Measurements from ENCODE around the gene TAPBP. TPM values are rescaled to one million over a fixed set of nuclear protein-coding genes. Genes with fewer than 3 reads are reported as not detected.
A peak's percentile ranks its signal among the peaks of the same experiment; 100 is the strongest.
"Not testable (repeated sequence)": the region's sequence is repeated elsewhere in the genome, so short reads cannot be mapped to it uniquely, and the experiment has no call there.

TAPBP gene
- total RNA-seq, 1 donor from 2014 or later = 117 TPM

DNA sequence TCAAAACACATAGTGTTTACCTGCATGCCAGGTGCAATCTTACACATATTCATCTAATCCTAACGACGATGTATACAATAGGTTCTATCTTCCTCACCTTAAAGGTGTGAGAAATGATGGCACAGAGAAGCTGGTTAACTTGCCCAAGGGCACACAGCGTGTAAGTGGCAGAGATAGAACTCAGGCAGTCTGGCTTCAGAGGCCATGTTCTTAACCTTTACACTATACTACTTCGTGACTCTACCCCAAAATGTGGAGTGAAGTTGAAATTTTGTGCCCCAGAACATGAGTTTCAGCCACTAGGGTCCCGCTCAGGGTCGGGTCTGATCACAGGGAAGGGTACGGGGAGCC is 42.8 kb downstream of the TAPBP start:
- Mint-ChIP-seq H3K36me3 (ENCODE audit: unreplicated experiment) (peaks cover 37% of the 10 kb centered on the region), H3K27me3 (ENCODE audit: unreplicated experiment) (no peaks in the 10 kb centered on the region), H3K27ac (ENCODE audit: unreplicated experiment) (peak overlapping the region; percentile 100), H3K4me3 (ENCODE audit: unreplicated experiment) (peak overlapping the region; percentile 100), H3K4me1 (ENCODE audit: unreplicated experiment) (peaks cover 60% of the 10 kb centered on the region), H3K9me3 (ENCODE audit: unreplicated experiment) (no peaks in the 10 kb centered on the region)
- no peak for DNase-seq (ENCODE audit: extremely low spot score, unreplicated experiment)
- TF ChIP-seq, protein P1, sequence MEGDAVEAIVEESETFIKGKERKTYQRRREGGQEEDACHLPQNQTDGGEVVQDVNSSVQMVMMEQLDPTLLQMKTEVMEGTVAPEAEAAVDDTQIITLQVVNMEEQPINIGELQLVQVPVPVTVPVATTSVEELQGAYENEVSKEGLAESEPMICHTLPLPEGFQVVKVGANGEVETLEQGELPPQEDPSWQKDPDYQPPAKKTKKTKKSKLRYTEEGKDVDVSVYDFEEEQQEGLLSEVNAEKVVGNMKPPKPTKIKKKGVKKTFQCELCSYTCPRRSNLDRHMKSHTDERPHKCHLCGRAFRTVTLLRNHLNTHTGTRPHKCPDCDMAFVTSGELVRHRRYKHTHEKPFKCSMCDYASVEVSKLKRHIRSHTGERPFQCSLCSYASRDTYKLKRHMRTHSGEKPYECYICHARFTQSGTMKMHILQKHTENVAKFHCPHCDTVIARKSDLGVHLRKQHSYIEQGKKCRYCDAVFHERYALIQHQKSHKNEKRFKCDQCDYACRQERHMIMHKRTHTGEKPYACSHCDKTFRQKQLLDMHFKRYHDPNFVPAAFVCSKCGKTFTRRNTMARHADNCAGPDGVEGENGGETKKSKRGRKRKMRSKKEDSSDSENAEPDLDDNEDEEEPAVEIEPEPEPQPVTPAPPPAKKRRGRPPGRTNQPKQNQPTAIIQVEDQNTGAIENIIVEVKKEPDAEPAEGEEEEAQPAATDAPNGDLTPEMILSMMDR (IDR thresholded peaks at IDR 0.05) = peak; percentile 15

DNA sequence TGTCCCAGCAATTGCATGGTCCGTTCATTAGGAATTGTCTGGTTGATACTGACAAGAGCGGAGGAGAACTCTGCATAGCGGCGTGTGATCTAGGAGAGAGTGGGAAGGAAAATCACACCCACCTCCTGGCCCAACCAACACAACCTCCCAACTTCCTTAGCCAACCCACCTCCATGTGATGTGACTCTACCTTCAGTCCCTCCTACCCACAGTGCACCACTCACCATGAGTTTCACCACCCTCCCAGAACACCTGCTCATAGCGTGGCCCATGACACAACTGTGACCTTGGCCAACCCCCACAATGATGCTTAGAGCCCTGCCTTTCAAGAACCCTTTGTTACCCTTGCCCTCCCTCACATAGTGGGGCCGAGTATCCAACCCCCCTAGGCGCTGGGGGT is 49.9 kb downstream of the TAPBP start:
- H3K9me3 Mint-ChIP-seq (ENCODE audit: unreplicated experiment) = no peaks in the 10 kb centered on the region
- H3K4me3 Mint-ChIP-seq (ENCODE audit: unreplicated experiment) = no peak overlapping the region
- DNase-seq (ENCODE audit: extremely low spot score, unreplicated experiment) = no peak
- H3K4me1 Mint-ChIP-seq (ENCODE audit: unreplicated experiment) = no peaks in the 10 kb centered on the region
- TF ChIP-seq, protein P1 (IDR thresholded peaks at IDR 0.05) = no peak
- no peaks in the 10 kb centered on the region for H3K27me3 Mint-ChIP-seq (ENCODE audit: unreplicated experiment)
- H3K36me3 Mint-ChIP-seq (ENCODE audit: unreplicated experiment) = peaks cover 33% of the 10 kb centered on the region
- no peak overlapping the region for H3K27ac Mint-ChIP-seq (ENCODE audit: unreplicated experiment)

DNA sequence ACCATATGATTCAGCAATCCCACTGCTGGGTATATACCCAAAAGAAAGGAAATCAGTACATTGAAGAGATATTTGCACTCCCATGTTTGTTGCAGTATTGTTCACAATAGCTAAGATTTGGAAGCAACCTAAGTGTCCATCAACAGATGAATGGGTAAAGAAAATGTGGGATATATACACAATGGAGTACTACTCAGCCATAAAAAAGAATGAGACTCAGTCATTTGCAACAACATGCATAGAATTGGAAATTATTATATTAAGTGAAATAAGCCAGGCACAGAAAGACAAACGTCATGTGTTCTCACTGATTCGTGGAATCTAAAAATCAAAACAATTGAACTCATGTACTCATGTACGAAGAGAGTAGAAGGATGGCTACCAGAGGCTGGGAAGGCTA is 51.4 kb downstream of the TAPBP start:
- not testable (repeated sequence) for H3K27me3 Mint-ChIP-seq (ENCODE audit: unreplicated experiment); H3K27ac Mint-ChIP-seq (ENCODE audit: unreplicated experiment); H3K9me3 Mint-ChIP-seq (ENCODE audit: unreplicated experiment); H3K4me3 Mint-ChIP-seq (ENCODE audit: unreplicated experiment); DNase-seq (ENCODE audit: extremely low spot score, unreplicated experiment); H3K4me1 Mint-ChIP-seq (ENCODE audit: unreplicated experiment)
- peaks cover 29% of the 10 kb centered on the region for H3K36me3 Mint-ChIP-seq (ENCODE audit: unreplicated experiment)

DNA sequence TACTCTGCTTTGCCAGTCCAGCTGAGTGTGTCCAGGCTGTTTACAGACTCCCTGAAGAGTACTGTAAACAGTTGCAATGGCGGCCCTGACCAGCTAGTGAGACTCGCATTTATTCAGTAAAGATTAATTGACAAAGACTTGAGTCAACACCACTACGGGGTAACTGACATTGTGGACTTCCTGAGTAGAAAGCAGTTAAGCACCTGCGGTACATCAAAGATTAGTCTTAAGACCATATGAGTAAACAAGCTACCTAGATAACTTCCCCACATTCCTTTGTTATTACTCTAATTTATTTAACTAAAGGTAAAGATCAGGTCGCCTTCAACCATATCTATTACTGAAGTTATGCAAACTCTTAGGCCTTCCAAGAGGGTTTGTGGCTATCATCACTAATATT is 54.8 kb downstream of the TAPBP start:
- Mint-ChIP-seq H3K36me3 (ENCODE audit: unreplicated experiment) (peaks cover 26% of the 10 kb centered on the region), H3K4me1 (ENCODE audit: unreplicated experiment) (no peaks in the 10 kb centered on the region), H3K27me3 (ENCODE audit: unreplicated experiment) (no peaks in the 10 kb centered on the region), H3K9me3 (ENCODE audit: unreplicated experiment) (no peaks in the 10 kb centered on the region), H3K27ac (ENCODE audit: unreplicated experiment) (no peak overlapping the region), H3K4me3 (ENCODE audit: unreplicated experiment) (no peak overlapping the region)
- TF ChIP-seq, protein P1 (IDR thresholded peaks at IDR 0.05) = no peak
- DNase-seq (ENCODE audit: extremely low spot score, unreplicated experiment) = no peak

DNA sequence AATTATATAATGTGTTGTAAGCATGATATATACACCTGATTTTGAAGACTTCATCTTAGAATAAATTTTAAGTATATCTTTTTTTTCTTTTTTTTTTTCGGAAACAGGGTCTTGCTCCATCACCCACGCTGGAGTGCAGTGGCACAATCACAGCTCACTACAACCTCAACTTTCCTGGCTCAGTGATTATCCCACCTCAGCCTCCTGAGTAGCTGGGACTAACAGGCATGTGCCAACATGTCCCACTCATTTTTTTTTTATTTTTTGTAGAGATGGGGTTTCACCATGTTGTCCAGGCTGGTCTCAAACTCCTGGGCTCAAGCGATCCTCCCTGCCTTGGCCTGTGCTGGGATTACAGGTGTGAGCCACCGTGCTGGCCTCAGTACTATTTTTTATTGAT is 59.3 kb downstream of the TAPBP start:
- no peaks in the 10 kb centered on the region for H3K27me3 Mint-ChIP-seq (ENCODE audit: unreplicated experiment)
- peaks cover 20% of the 10 kb centered on the region for H3K4me1 Mint-ChIP-seq (ENCODE audit: unreplicated experiment)
- no peak overlapping the region for H3K4me3 Mint-ChIP-seq (ENCODE audit: unreplicated experiment)
- H3K9me3 Mint-ChIP-seq (ENCODE audit: unreplicated experiment) = no peaks in the 10 kb centered on the region
- peaks cover 22% of the 10 kb centered on the region for H3K36me3 Mint-ChIP-seq (ENCODE audit: unreplicated experiment)
- TF ChIP-seq, protein P1 (IDR thresholded peaks at IDR 0.05) = no peak
- DNase-seq (ENCODE audit: extremely low spot score, unreplicated experiment) = no peak
- H3K27ac Mint-ChIP-seq (ENCODE audit: unreplicated experiment) = no peak overlapping the region

DNA sequence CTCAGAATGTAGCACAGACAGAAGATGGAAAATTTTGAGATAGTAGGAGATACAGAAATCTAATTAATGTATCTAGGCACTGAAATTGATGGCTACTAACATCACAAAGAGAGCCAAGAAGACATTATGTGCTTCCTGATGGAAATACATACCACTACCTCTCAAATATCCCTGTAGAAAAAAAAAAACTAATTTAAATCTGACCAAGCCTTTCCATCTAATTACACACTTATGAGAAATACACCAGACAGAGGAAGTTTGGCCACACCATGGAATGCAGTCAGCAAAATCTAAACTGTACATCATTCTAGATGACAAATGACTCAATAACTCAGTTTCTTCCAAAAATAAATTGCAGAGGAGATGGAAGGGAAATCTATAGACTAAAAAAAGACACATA is 61.1 kb downstream of the TAPBP start:
- Mint-ChIP-seq H3K4me3 (ENCODE audit: unreplicated experiment) (no peak overlapping the region), H3K27ac (ENCODE audit: unreplicated experiment) (no peak overlapping the region), H3K36me3 (ENCODE audit: unreplicated experiment) (peaks cover 21% of the 10 kb centered on the region), H3K4me1 (ENCODE audit: unreplicated experiment) (peaks cover 34% of the 10 kb centered on the region), H3K9me3 (ENCODE audit: unreplicated experiment) (no peaks in the 10 kb centered on the region), H3K27me3 (ENCODE audit: unreplicated experiment) (no peaks in the 10 kb centered on the region)
- TF ChIP-seq, protein P1 (IDR thresholded peaks at IDR 0.05) = no peak
- no peak for DNase-seq (ENCODE audit: extremely low spot score, unreplicated experiment)
